PC-9 (cell line): Measurements from ENCODE around the gene ANKRD1. TPM values are rescaled to one million over a fixed set of nuclear protein-coding genes. Genes with fewer than 3 reads are reported as not detected.

Experiments
- BruUV-seq: library from RNA; stranded (reverse); fragments of 400-500 nt; replicated peaks from 2 replicates; lab custom pipeline; 2021; lab: Mats Ljungman, UMichigan
- CTCF ChIA-PET: fragments of 300-600 bp; sonication (Branson Sonifier 250); formaldehyde crosslinking; loops from one replicate; lab custom pipeline; 2022; ENCODE audit warnings: antibody characterized with exemption; lab: Charles Lee
- POLR2A ChIA-PET: fragments of 300-600 bp; sonication (Branson Sonifier 250); formaldehyde crosslinking; loops from one replicate; lab custom pipeline; 2022; ENCODE audit warnings: antibody characterized with exemption; ENCODE audit not compliant: unreplicated experiment; lab: Charles Lee
- DNase-seq, 2 experiments: peaks; one replicate each; pipeline versions ENCODE4 v3.0.0 to v3.0.0-alpha.2; 2015 to 2022; ENCODE audit warnings: mixed read lengths in 1 of 2
- H2AFZ ChIP-seq: fragments of 200-600 bp; sonication (generic); 2 replicates; pipeline ENCODE4 v1.8.1; 2017; ENCODE audit warnings: antibody characterized with exemption
- H3F3A ChIP-seq: fragments of 200-600 bp; sonication (generic); 2 replicates; pipeline ENCODE4 v1.8.1; 2017; ENCODE audit warnings: antibody characterized with exemption, mild to moderate bottlenecking, low read depth; ENCODE audit not compliant: insufficient read depth
- H3K27ac ChIP-seq: fragments of 200-600 bp; sonication (generic); 2 replicates; pipeline ENCODE4 v1.6.1; 2016; ENCODE audit warnings: mixed run types
- H3K27me3 ChIP-seq: fragments of 200-600 bp; sonication (generic); 2 replicates; pipeline ENCODE4 v1.6.1; 2016; ENCODE audit warnings: low read depth, mixed run types; ENCODE audit not compliant: insufficient read depth
- H3K36me3 ChIP-seq: fragments of 200-600 bp; sonication (generic); 2 replicates; pipeline ENCODE4 v1.6.1; 2016; ENCODE audit warnings: low read depth, mixed run types
- H3K4me1 ChIP-seq: fragments of 200-600 bp; sonication (generic); replicated peaks from 2 replicates; pipeline ENCODE4 v1.6.1; 2016; ENCODE audit warnings: mixed run types; ENCODE audit not compliant: insufficient read depth
- H3K4me2 ChIP-seq: fragments of 200-600 bp; sonication (generic); 2 replicates; pipeline ENCODE4 v1.6.1; 2017; ENCODE audit warnings: mixed run types
- H3K4me3 ChIP-seq: fragments of 200-600 bp; sonication (generic); 2 replicates; pipeline ENCODE4 v1.6.1; 2016; ENCODE audit warnings: mixed run types
- H3K79me2 ChIP-seq: fragments of 200-600 bp; sonication (generic); 2 replicates; pipeline ENCODE4 v1.6.1; 2017; ENCODE audit warnings: low read depth, mixed run types
- H3K9me2 ChIP-seq: fragments of 200-600 bp; sonication (generic); 2 replicates; pipeline ENCODE4 v1.8.1; 2017; ENCODE audit warnings: mild to moderate bottlenecking; ENCODE audit not compliant: insufficient read depth
- H3K9me3 ChIP-seq: fragments of 200-600 bp; sonication (generic); 2 replicates; pipeline ENCODE4 v1.8.1; 2016; ENCODE audit warnings: low read depth; ENCODE audit not compliant: insufficient read depth
- H4K20me1 ChIP-seq: fragments of 200-600 bp; sonication (generic); 2 replicates; pipeline ENCODE4 v1.8.1; 2017; ENCODE audit not compliant: insufficient read depth
- CTCF ChIP-seq: fragments of 200-600 bp; sonication (generic); conservative IDR thresholded peaks from 2 replicates; pipeline ENCODE4 v1.6.1; 2017; ENCODE audit warnings: mixed run types, antibody characterized with exemption, mild to moderate bottlenecking, moderate library complexity
- EZH2 ChIP-seq: fragments of 200-600 bp; sonication (generic); IDR thresholded peaks from 2 replicates; pipeline ENCODE4 v1.8.0; 2017; ENCODE audit warnings: antibody characterized with exemption, low read depth
- intact Hi-C: fragments of 100-400 bp; cut with micrococcal nuclease; formaldehyde crosslinking; loops from one replicate; pipeline ENCODE4 v1.10.0; 2022; ENCODE audit not compliant: unreplicated experiment
- total RNA-seq: library from RNA; stranded (reverse); gene quantifications from 2 replicates; pipeline ENCODE4 v1.2.3, GENCODE V29; 2021

ANKRD1 gene
- total RNA-seq, 1 experiment from 2014 or later = 6.7 TPM

DNA sequence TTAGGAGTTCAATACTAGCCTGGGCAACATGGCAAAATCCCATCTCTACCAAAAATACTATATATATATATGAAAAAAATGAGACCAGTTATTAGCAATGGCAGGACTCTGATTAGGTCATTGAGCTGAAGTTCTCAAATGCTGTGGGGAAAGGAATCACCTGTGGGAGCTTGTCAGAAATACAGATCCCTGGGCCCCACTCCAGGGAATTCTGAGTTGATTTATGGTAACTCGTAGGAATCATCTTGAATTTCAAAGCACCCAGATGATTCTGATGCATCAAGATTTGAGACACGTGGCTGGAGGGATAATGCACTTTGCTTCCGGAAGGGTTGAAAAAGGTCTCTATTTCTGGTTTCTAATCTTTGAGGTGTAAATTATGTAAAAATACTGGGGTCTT is 1.0 kb upstream of the ANKRD1 start:
- no peak overlapping the region for H2AFZ ChIP-seq
- peaks cover 13% of the 10 kb centered on the region for H3F3A ChIP-seq
- DNase-seq = no peak
- H3K27ac ChIP-seq = peak overlapping the region; percentile 68
- H3K4me2 ChIP-seq = peak overlapping the region; percentile 59
- no peak for TF ChIP-seq CTCF
- TF ChIP-seq EZH2 = no peak
- H3K9me2 ChIP-seq = no peaks in the 10 kb centered on the region
- no peaks in the 10 kb centered on the region for H3K27me3 ChIP-seq
- H3K79me2 ChIP-seq = peaks cover 7% of the 10 kb centered on the region; the same call in 1 of the 2 replicates
- no peaks in the 10 kb centered on the region for H4K20me1 ChIP-seq
- peaks cover 32% of the 10 kb centered on the region for H3K4me1 ChIP-seq
- intact Hi-C loops = loop anchor here (1.0 kb wide), 1 partner anchor 8 kb away; no protein-coding TSS in a partner anchor
- no peak overlapping the region for H3K4me3 ChIP-seq
- 0 out of 2 replicates have a peak, but pooled peaks cover 9% of the 10 kb centered on the region for H3K36me3 ChIP-seq
- no TSS peak for BruUV-seq
- POLR2A ChIA-PET = interaction anchor here (0.6 kb wide), 1 partner anchor 236 kb away, joined by 3 read pairs; no protein-coding TSS in a partner anchor
- no peaks in the 10 kb centered on the region for H3K9me3 ChIP-seq
- CTCF ChIA-PET = no interaction called here

DNA sequence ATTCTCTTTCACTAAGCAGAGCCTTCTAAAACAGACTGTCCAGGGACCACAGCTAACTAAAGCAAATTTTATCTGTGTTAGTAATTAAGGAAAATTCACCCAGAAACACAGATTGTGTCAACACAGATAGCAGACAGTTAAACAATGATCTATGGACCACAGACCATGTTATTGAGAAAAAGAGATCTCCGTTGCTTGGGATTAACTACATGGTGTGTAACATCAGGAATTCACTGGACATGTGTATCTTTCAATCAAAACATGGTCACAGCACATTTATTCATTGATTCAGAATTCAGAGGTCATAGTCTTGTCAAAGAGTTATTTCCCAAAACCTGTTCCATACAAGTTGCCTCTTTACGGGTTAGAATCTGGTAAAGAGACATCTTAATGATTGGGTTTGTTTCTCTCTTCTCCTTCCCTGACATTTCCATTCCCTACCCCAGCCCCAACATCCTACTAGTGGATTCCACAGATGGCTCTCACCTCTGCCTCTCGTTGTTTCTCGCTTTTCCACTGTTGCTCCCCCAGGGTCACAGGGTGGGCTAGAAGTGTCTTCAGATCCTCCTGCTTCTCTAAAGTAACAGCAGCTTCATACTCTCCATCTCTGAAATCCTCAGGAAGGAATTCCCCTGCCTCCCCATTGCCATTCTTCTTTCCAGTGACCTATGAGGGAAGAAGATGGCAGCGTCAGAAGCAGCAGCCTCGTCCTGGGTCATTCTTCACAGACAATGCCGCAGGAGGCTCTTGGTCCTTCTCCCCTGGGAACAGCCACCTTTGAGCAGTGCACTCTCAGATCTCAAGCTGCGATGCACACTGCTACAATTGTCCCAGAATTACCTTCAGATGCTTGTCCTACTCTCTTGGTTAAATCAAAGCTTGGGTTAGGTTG is 958 bp downstream of the ANKRD1 start:
- TF ChIP-seq CTCF (no peak), EZH2 (no peak)
- no TSS peak for BruUV-seq
- peaks cover 13% of the 10 kb centered on the region for H3F3A ChIP-seq
- peaks cover 9% of the 10 kb centered on the region; the same call in 1 of the 2 replicates for H3K36me3 ChIP-seq
- POLR2A ChIA-PET = interaction anchor here (0.6 to 1.3 kb wide), 4 partner anchors 10 to 697 kb away, joined by 3 to 16 read pairs (median 6); no protein-coding TSS in a partner anchor
- H3K4me2 ChIP-seq = peak overlapping the region; percentile 77
- intact Hi-C loops = no loop called here
- H3K9me2 ChIP-seq = no peaks in the 10 kb centered on the region
- H4K20me1 ChIP-seq = no peaks in the 10 kb centered on the region
- H3K4me3 ChIP-seq = peak overlapping the region; percentile 50
- CTCF ChIA-PET = no interaction called here
- no peak overlapping the region for H2AFZ ChIP-seq
- H3K27me3 ChIP-seq = no peaks in the 10 kb centered on the region
- no peak for DNase-seq
- no peaks in the 10 kb centered on the region for H3K9me3 ChIP-seq
- peak overlapping the region; percentile 65 for H3K27ac ChIP-seq
- peaks cover 7% of the 10 kb centered on the region; the same call in 1 of the 2 replicates for H3K79me2 ChIP-seq
- peaks cover 32% of the 10 kb centered on the region for H3K4me1 ChIP-seq

GRCh38 chr10:90917968-90918318 is 2.9 kb downstream of the ANKRD1 start:
- Histone ChIP-seq H4K20me1 (no peaks in the 10 kb centered on the region), H3F3A (peaks cover 13% of the 10 kb centered on the region), H3K4me2 (no peak overlapping the region), H3K9me2 (no peaks in the 10 kb centered on the region), H3K4me1 (peaks cover 32% of the 10 kb centered on the region), H2AFZ (no peak overlapping the region), H3K4me3 (no peak overlapping the region), H3K27me3 (no peaks in the 10 kb centered on the region), H3K79me2 (peaks cover 7% of the 10 kb centered on the region; the same call in 1 of the 2 replicates), H3K9me3 (no peaks in the 10 kb centered on the region), H3K27ac (no peak overlapping the region), H3K36me3 (peaks cover 9% of the 10 kb centered on the region; the same call in 1 of the 2 replicates)
- no TSS peak for BruUV-seq
- ChIA-PET POLR2A (no interaction called here), CTCF (no interaction called here)
- TF ChIP-seq EZH2 (no peak), CTCF (no peak)
- DNase-seq = no peak
- intact Hi-C loops = no loop called here
